Trophoblast cell (in vitro differentiated cells and primary cell): ENCODE measurements around the gene RSKR.

Experiments used
- DNase-seq, 2 donors: peaks; one replicate each; pipeline ENCODE4 v3.0.0-alpha.2; 2016
- H2AFZ ChIP-seq: 2 replicates; pipeline ENCODE4 v1.6.1; 2013; ENCODE audit warnings: low read length, moderate library complexity, mild to moderate bottlenecking; ENCODE audit not compliant: insufficient read depth, poor library complexity
- H2AK5ac ChIP-seq: 2 replicates; pipeline ENCODE4 v1.6.1; 2013; ENCODE audit warnings: mild to moderate bottlenecking, low read length
- H2BK120ac ChIP-seq: 2 replicates; pipeline ENCODE4 v1.6.1; 2013; ENCODE audit warnings: low read length, mild to moderate bottlenecking, moderate library complexity; ENCODE audit not compliant: insufficient read depth, poor library complexity
- H2BK12ac ChIP-seq: 2 replicates; pipeline ENCODE4 v1.6.1; 2013; ENCODE audit warnings: mild to moderate bottlenecking, low read length, moderate library complexity
- H2BK5ac ChIP-seq: 2 replicates; pipeline ENCODE4 v1.6.1; 2013; ENCODE audit warnings: low read length, low read depth, moderate library complexity, mild to moderate bottlenecking; ENCODE audit not compliant: poor library complexity
- H3K14ac ChIP-seq: 2 replicates; pipeline ENCODE4 v1.6.1; 2013; ENCODE audit warnings: mild to moderate bottlenecking, low read length
- H3K18ac ChIP-seq: 2 replicates; pipeline ENCODE4 v1.6.1; 2013; ENCODE audit warnings: mild to moderate bottlenecking, low read length
- H3K23ac ChIP-seq: 2 replicates; pipeline ENCODE4 v1.6.1; 2013; ENCODE audit warnings: low read length
- H3K27ac ChIP-seq: 2 replicates; pipeline ENCODE4 v1.5.1; 2013; ENCODE audit warnings: low read depth, mild to moderate bottlenecking, inconsistent platforms, low read length, moderate library complexity
- H3K27me3 ChIP-seq: 2 replicates; pipeline ENCODE4 v1.6.1; 2013; ENCODE audit warnings: inconsistent platforms, mild to moderate bottlenecking, low read length, moderate library complexity; ENCODE audit not compliant: insufficient read depth
- H3K36me3 ChIP-seq, 2 experiments: 1 replicate in 1 of 2; 2 replicates in 1 of 2; pipeline ENCODE4 v1.6.1; 2013; ENCODE audit warnings: low read length in 2 of 2, mild to moderate bottlenecking in 2 of 2, moderate library complexity in 1 of 2; ENCODE audit not compliant: insufficient read depth in 2 of 2, control insufficient read depth in 1 of 2
- H3K4ac ChIP-seq: 2 replicates; pipeline ENCODE4 v1.6.1; 2013; ENCODE audit warnings: low read depth, mild to moderate bottlenecking, low read length, moderate library complexity
- H3K4me1 ChIP-seq, 2 experiments: 1 replicate in 1 of 2; 2 replicates in 1 of 2; pipeline ENCODE4 v1.6.1; 2013; ENCODE audit warnings: low read length in 2 of 2, mild to moderate bottlenecking in 2 of 2, moderate library complexity in 1 of 2; ENCODE audit not compliant: insufficient read depth in 2 of 2, control insufficient read depth in 1 of 2
- H3K4me2 ChIP-seq: 2 replicates; pipeline ENCODE4 v1.6.1; 2013; ENCODE audit warnings: inconsistent platforms, mild to moderate bottlenecking, low read length, moderate library complexity
- H3K4me3 ChIP-seq: 2 replicates; pipeline ENCODE4 v1.5.1; 2013; ENCODE audit warnings: mild to moderate bottlenecking, low read depth, low read length, inconsistent platforms
- H3K79me1 ChIP-seq: one replicate; pipeline ENCODE4 v1.6.1; 2013; ENCODE audit warnings: low read length
- H3K79me2 ChIP-seq: 2 replicates; pipeline ENCODE4 v1.6.1; 2013; ENCODE audit warnings: low read length, mild to moderate bottlenecking; ENCODE audit not compliant: control insufficient read depth, insufficient read depth, poor library complexity
- H3K9ac ChIP-seq: 2 replicates; pipeline ENCODE4 v1.6.1; 2013; ENCODE audit warnings: mild to moderate bottlenecking, low read length
- H3K9me3 ChIP-seq: 2 replicates; pipeline ENCODE4 v1.6.1; 2013; ENCODE audit warnings: low read depth, mild to moderate bottlenecking, control low read depth, inconsistent platforms, low read length; ENCODE audit not compliant: insufficient read depth
- H4K12ac ChIP-seq: 2 replicates; pipeline ENCODE4 v1.6.1; 2013; ENCODE audit warnings: low read depth, mild to moderate bottlenecking, low read length, moderate library complexity
- H4K8ac ChIP-seq: 2 replicates; pipeline ENCODE4 v1.6.1; 2013; ENCODE audit warnings: low read depth, mild to moderate bottlenecking, low read length, moderate library complexity
- H4K91ac ChIP-seq: one replicate; pipeline ENCODE4 v1.6.1; 2013; ENCODE audit warnings: low read depth, mild to moderate bottlenecking, low read length, moderate library complexity
- WGBS: extraction: QIAGEN DNeasy Blood & Tissue Kit; methylation state at CpG from one replicate; pipeline ENCODE4 v1.1.7; 2013; ENCODE audit warnings: missing lambda C conversion rate; ENCODE audit not compliant: insufficient read length, insufficient coverage; ENCODE audit errors: extremely low coverage; 5-methylcytosine and 5-hydroxymethylcytosine counted together

The RSKR gene

GRCh38 chr17:28655160-28655559 is 41.2 kb upstream of the RSKR start:
- Histone ChIP-seq H2BK120ac (no peak overlapping the region), H3K4ac (no peak overlapping the region), H3K18ac (no peak overlapping the region), H2BK5ac (no peak overlapping the region), H4K91ac (no peak overlapping the region), H2BK12ac (no peak overlapping the region), H3K4me2 (no peak overlapping the region), H3K23ac (no peak overlapping the region), H3K4me3 (no peak overlapping the region), H4K12ac (no peak overlapping the region), H3K9ac (peak overlapping the region; percentile 11), H2AFZ (no peak overlapping the region), H3K36me3 (peaks cover 36 to 44% of the 10 kb centered on the region in 2 experiments), H3K27ac (no peak overlapping the region), H3K27me3 (no peaks in the 10 kb centered on the region), H3K14ac (no peak overlapping the region), H4K8ac (no peak overlapping the region), H3K79me1 (no peaks in the 10 kb centered on the region), H3K9me3 (peaks cover 13% of the 10 kb centered on the region), H3K4me1 (no peaks in the 10 kb centered on the region), H3K79me2 (no peaks in the 10 kb centered on the region), H2AK5ac (no peak overlapping the region)
- no CpG with 5 or more reads among the region's 5 CpGs for WGBS
- no peak for DNase-seq

GRCh38 chr17:28648698-28649097 is 34.7 kb upstream of the RSKR start:
- H4K12ac ChIP-seq: no peak overlapping the region
- H3K36me3 ChIP-seq: peaks cover 16 to 17% of the 10 kb centered on the region in 2 experiments
- no peak overlapping the region for H2AK5ac ChIP-seq
- H3K9ac ChIP-seq: no peak overlapping the region
- no peak overlapping the region for H3K4me3 ChIP-seq
- H3K79me1 ChIP-seq: peaks cover 10% of the 10 kb centered on the region
- no peak overlapping the region for H3K27ac ChIP-seq
- no peak for DNase-seq
- H4K91ac ChIP-seq: no peak overlapping the region
- H3K9me3 ChIP-seq: no peaks in the 10 kb centered on the region
- H3K14ac ChIP-seq: no peak overlapping the region
- H3K23ac ChIP-seq: no peak overlapping the region
- no peak overlapping the region for H2BK120ac ChIP-seq
- H3K4me2 ChIP-seq: no peak overlapping the region
- no peak overlapping the region for H3K18ac ChIP-seq
- no peak overlapping the region for H2BK12ac ChIP-seq
- WGBS: no CpG with 5 or more reads among the region's 2 CpGs
- H3K4me1 ChIP-seq: peaks cover 0 to 4% of the 10 kb centered on the region in 2 experiments
- no peaks in the 10 kb centered on the region for H3K27me3 ChIP-seq
- H3K79me2 ChIP-seq: peaks cover 8% of the 10 kb centered on the region
- no peak overlapping the region for H3K4ac ChIP-seq
- H2BK5ac ChIP-seq: no peak overlapping the region
- no peak overlapping the region for H4K8ac ChIP-seq
- no peak overlapping the region for H2AFZ ChIP-seq

- H3K9me3 ChIP-seq: no peaks in the 10 kb centered on the region
- no peak overlapping the region for H3K4ac ChIP-seq
- peaks cover 0 to 4% of the 10 kb centered on the region in 2 experiments for H3K4me1 ChIP-seq
- DNase-seq: peak; percentile 61 to 86
- H3K14ac ChIP-seq: peak overlapping the region; percentile 7
- H2AFZ ChIP-seq: no peak overlapping the region
- H3K23ac ChIP-seq: no peak overlapping the region
- peaks cover 15 to 35% of the 10 kb centered on the region in 2 experiments for H3K36me3 ChIP-seq
- peaks cover 8% of the 10 kb centered on the region for H3K79me2 ChIP-seq
- peak overlapping the region; percentile 55 for H4K8ac ChIP-seq
- no peak overlapping the region for H3K18ac ChIP-seq
- peak overlapping the region; percentile 17 for H4K12ac ChIP-seq
- no peak overlapping the region for H2BK12ac ChIP-seq
- no peak overlapping the region for H3K9ac ChIP-seq
- H3K27ac ChIP-seq: peak overlapping the region; percentile 72
- peak overlapping the region; percentile 8 for H2BK120ac ChIP-seq
- peak overlapping the region; percentile 88 for H2BK5ac ChIP-seq
- H4K91ac ChIP-seq: peak overlapping the region; percentile 10
- H2AK5ac ChIP-seq: peak overlapping the region; percentile 44
- H3K27me3 ChIP-seq: no peaks in the 10 kb centered on the region
- no peak overlapping the region for H3K4me2 ChIP-seq
- peaks cover 10% of the 10 kb centered on the region for H3K79me1 ChIP-seq
- WGBS: 100% methylated on average over 2 of the region's 12 CpGs
- no peak overlapping the region for H3K4me3 ChIP-seq
These were observed 32.2 kb upstream of the RSKR start for GRCh38 chr17:28646039-28646754.

- Histone ChIP-seq H4K91ac (peak overlapping the region; percentile 79), H3K27me3 (no peaks in the 10 kb centered on the region), H3K4me3 (peak overlapping the region; percentile 81), H3K9ac (peak overlapping the region; percentile 90), H2BK12ac (no peak overlapping the region), H3K79me1 (peaks cover 10% of the 10 kb centered on the region), H2AFZ (peak overlapping the region; percentile 66), H3K18ac (no peak overlapping the region), H3K36me3 (peaks cover 12 to 34% of the 10 kb centered on the region in 2 experiments), H2BK5ac (peak overlapping the region; percentile 85), H3K79me2 (peaks cover 8% of the 10 kb centered on the region), H2AK5ac (no peak overlapping the region), H3K14ac (peak overlapping the region; percentile 90), H2BK120ac (no peak overlapping the region), H3K27ac (peak overlapping the region; percentile 77), H3K4me2 (peak overlapping the region; percentile 95), H3K23ac (no peak overlapping the region), H3K4ac (peak overlapping the region; percentile 65), H4K12ac (peak overlapping the region; percentile 88), H3K4me1 (peaks cover 0 to 4% of the 10 kb centered on the region in 2 experiments), H3K9me3 (no peaks in the 10 kb centered on the region), H4K8ac (peak overlapping the region; percentile 94)
- no CpG with 5 or more reads among the region's 8 CpGs for WGBS
- DNase-seq: peak in 1 of 2 donors; percentile 31
These were observed 31.6 kb upstream of the RSKR start for GRCh38 chr17:28645576-28645939.
